Measurements from ENCODE around the gene MT1B. TPM values are rescaled to one million over a fixed set of nuclear protein-coding genes. Genes with fewer than 3 reads are reported as not detected.
A peak's percentile ranks its signal among the peaks of the same experiment; 100 is the strongest.

MT1B gene
- total RNA-seq, 2 experiments from 2014 or later, result not detected

DNA sequence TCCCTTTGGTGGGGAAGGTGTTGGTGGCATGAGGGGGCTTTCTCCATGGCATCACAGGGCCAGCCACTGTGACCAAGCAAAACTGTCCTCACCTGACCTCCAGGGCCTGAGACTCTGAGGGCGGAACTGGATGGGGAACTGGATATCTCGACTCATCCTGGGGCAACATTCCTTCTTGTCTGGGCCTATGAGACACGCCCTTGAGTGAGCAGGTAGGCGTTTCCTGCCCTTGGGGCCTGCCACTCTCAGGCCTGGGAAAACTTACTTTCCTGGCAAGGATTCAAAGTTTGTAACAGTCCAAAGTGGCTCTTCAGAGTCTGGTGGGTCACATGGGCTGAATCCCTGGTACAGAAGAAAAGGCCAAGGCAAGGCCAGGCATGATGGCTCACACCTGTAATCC, 40.2 kb downstream of the MT1B start:
- no peaks in the 10 kb centered on the region for H3K4me1 Mint-ChIP-seq
- H3K36me3 Mint-ChIP-seq, result no peaks in the 10 kb centered on the region
- H3K9me3 Mint-ChIP-seq, result peaks cover 1% of the 10 kb centered on the region
- no peak overlapping the region for H3K4me3 Mint-ChIP-seq
- no peak for DNase-seq
- H3K27ac Mint-ChIP-seq, result no peak overlapping the region
- POLR2A ChIA-PET, result no interaction called here
- no peak for ATAC-seq (ENCODE audit: low read depth)
- H3K27me3 Mint-ChIP-seq, result peaks cover 2% of the 10 kb centered on the region

DNA sequence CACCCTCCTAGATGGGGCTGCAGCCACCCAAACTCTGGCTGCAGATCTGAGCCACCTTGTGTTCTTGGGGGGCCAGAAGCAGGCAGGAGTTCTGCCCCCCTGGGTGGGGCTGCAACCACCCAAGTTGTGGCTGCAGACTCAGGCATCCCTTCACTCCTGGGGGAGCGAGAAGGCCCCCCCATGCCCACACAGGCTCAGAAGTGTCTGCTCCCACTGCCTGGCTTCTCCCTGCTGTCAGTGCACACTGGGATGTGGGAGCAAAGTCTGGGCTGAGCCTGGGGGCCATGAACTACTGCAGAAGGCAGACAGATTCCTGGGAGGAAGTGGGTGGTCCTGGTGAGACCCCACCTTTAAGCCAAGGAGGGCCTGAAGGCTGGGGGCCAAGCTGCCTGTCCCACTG, 43.6 kb downstream of the MT1B start:
- no peaks in the 10 kb centered on the region for H3K4me1 Mint-ChIP-seq
- peaks cover 1% of the 10 kb centered on the region for H3K9me3 Mint-ChIP-seq
- H3K27me3 Mint-ChIP-seq, result peaks cover 2% of the 10 kb centered on the region
- no peak for ATAC-seq (ENCODE audit: low read depth)
- no peak overlapping the region for H3K27ac Mint-ChIP-seq
- POLR2A ChIA-PET, result interaction anchor here (1.1 kb wide), 1 partner anchor 13 kb away, joined by 6 read pairs; the partner anchor contains the start of gene MT1X
- peaks cover 2% of the 10 kb centered on the region for H3K36me3 Mint-ChIP-seq
- DNase-seq, result no peak
- no peak overlapping the region for H3K4me3 Mint-ChIP-seq

DNA sequence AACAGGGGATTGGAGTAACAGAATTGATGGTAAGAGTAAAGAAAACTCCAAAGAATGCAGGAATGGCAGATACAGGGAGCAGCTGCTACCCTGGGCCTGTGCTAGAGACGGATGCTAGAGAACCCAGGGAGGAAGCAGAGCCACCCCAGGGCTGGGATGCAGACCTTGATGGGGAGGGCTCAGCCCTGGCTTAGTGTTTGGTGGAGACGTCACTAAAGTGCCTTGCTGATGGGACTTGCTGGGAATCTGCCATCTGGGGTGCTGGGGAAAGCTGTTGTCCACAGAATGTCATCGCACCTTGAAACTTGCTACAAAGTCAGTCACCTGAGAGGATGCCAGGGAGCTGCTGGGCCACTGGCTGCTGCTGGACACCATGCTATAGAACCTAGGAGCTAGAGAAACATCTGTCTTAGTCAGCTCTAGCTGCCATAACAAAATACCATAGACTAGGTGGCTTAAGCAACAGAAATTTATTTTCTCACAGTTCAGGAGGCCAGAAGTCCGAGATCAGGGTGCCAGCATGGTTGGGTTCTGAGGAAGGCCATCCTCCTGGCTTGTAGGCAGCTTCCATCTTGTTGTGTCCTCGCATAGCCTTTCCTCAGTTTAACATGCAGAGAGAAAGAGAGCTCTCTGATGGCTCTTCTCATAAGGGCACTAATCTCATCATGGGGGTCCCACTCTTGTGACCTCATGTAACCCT, 45.9 kb downstream of the MT1B start:
- Mint-ChIP-seq H3K36me3 (peaks cover 2% of the 10 kb centered on the region), H3K27me3 (no peaks in the 10 kb centered on the region), H3K4me3 (no peak overlapping the region), H3K4me1 (peaks cover 10% of the 10 kb centered on the region), H3K9me3 (no peaks in the 10 kb centered on the region), H3K27ac (no peak overlapping the region)
- POLR2A ChIA-PET, result interaction anchor here (1.6 kb wide), 1 partner anchor 15 kb away, joined by 7 read pairs; the partner anchor contains the start of gene MT1X
- no peak for ATAC-seq (ENCODE audit: low read depth)
- no peak for DNase-seq

DNA sequence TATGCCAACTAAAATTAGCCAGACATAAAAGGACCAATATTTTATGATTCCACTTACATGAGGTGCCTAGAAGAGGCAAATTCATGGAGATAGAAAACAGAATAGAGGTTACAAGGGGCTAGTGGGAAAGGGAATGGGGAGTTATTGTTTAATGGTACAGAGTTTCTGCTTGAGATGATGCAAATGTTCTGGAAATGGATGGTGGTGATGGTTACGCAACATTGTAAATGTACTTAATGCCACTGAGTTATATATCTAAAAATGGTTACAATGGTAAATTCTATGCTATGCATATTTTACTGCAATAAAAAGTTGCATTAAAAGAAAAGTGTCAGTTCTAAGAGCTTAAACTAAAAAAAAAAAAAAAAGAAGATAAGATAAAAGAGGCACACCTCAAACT, 48.5 kb downstream of the MT1B start:
- no peak for ATAC-seq (ENCODE audit: low read depth)
- Mint-ChIP-seq H3K27ac (no peak overlapping the region), H3K36me3 (peaks cover 2% of the 10 kb centered on the region), H3K4me3 (no peak overlapping the region), H3K27me3 (no peaks in the 10 kb centered on the region), H3K4me1 (peaks cover 10% of the 10 kb centered on the region), H3K9me3 (no peaks in the 10 kb centered on the region)
- POLR2A ChIA-PET, result interaction anchor here (2.7 kb wide), 1 partner anchor 18 kb away, joined by 28 read pairs; the partner anchor contains the start of gene MT1X
- DNase-seq, result no peak

DNA sequence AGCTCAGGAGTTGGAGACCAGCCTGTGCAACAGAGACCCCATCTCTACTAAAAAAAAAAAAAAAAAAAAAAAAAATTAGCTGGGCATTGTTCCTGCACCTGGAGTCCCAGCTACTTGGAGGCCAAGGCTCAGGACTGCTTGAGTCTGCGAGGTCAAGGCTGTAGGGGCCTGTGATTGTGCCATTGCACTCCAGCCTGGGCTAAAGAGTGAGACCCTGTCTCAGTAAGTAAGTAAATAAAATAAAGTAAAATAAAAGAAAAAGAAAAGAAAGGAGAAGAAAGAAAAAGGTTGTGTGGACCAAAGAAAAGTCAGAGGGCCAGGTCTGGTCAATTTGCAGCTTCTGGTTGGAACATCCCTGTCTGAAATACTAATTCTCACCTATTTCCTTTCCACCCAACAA, 48.9 kb downstream of the MT1B start:
- Mint-ChIP-seq H3K9me3 (no peaks in the 10 kb centered on the region), H3K27ac (no peak overlapping the region), H3K27me3 (no peaks in the 10 kb centered on the region), H3K36me3 (peaks cover 2% of the 10 kb centered on the region), H3K4me3 (no peak overlapping the region), H3K4me1 (peaks cover 12% of the 10 kb centered on the region)
- no peak for DNase-seq
- POLR2A ChIA-PET, result interaction anchor here (2.3 to 2.7 kb wide), 3 partner anchors 18 to 123 kb away, joined by 6 to 28 read pairs (median 14); partner anchors contain the start of genes MT1X and MT2A
- ATAC-seq (ENCODE audit: low read depth), result no peak

DNA sequence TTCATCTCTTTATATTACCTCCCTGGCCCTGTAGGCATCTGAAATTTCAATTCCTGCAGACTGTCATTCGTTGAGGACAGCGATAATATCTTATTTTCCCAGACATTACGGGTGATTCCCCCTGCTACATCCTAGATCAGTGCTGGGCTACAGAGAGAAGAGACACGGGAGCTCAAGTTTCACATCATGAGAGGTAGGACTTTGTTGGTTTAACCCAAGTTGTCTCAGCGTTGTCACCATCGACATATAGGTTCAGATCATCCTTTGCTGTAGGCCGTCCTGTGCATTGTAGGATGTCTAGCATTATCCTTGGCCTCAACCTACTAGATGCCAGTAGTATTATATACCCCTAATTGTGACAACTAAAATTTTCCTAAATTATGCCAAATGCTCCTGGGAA, 49.8 kb downstream of the MT1B start:
- DNase-seq (no peak), ATAC-seq (ENCODE audit: low read depth) (no peak)
- Mint-ChIP-seq H3K27me3 (no peaks in the 10 kb centered on the region), H3K36me3 (peaks cover 2% of the 10 kb centered on the region), H3K4me1 (peaks cover 13% of the 10 kb centered on the region), H3K4me3 (no peak overlapping the region), H3K9me3 (no peaks in the 10 kb centered on the region), H3K27ac (peak overlapping the region; percentile 32)
- POLR2A ChIA-PET, result interaction anchor here (0.7 to 2.7 kb wide), 10 partner anchors 9 to 124 kb away, joined by 3 to 28 read pairs (median 4); partner anchors contain the start of genes MT1X and MT2A

Other genes with a start within 250 kb of the MT1B start
- 10 to 100 TPM; 50.0 to 55.5 TPM for gene AMFR, start 226.3 kb upstream of the MT1B start, total RNA-seq
- gene NUDT21, start 200.6 kb upstream of the MT1B start, total RNA-seq, result 100 to 1,000 TPM; 200 to 204 TPM
- 10 to 100 TPM; 39.3 to 39.6 TPM for gene OGFOD1, start 200.3 kb upstream of the MT1B start, total RNA-seq
- gene BBS2, start 131.9 kb upstream of the MT1B start, total RNA-seq, result 10 to 100 TPM; 38.2 to 41.5 TPM
- not detected for gene MT4, start 86.8 kb upstream of the MT1B start, total RNA-seq
- 10 to 100 TPM; 15.5 to 16.3 TPM for gene MT3, start 62.4 kb upstream of the MT1B start, total RNA-seq
- 100 to 1,000 TPM; 115 to 135 TPM for gene MT2A, start 43.3 kb upstream of the MT1B start, total RNA-seq
- 10 to 100 TPM; 32.6 to 36.4 TPM for gene MT1E, start 26.1 kb upstream of the MT1B start, total RNA-seq
- not detected for gene MT1M, start 19.2 kb upstream of the MT1B start, total RNA-seq
- gene MT1A, start 13.2 kb upstream of the MT1B start, total RNA-seq, result not detected
- 10 to 100 TPM; 24.1 to 27.8 TPM for gene MT1F, start 6.1 kb downstream of the MT1B start, total RNA-seq
- gene MT1G, start 16.2 kb downstream of the MT1B start, total RNA-seq, result 1 to 10 TPM; 4.0 to 5.0 TPM
- not detected for gene MT1H, start 17.9 kb downstream of the MT1B start, total RNA-seq
- gene MT1X, start 30.6 kb downstream of the MT1B start, total RNA-seq, result 10 to 100 TPM; 35.0 to 35.4 TPM
- 10 to 100 TPM; 89.5 to 92.5 TPM for gene NUP93, start 78.2 kb downstream of the MT1B start, total RNA-seq
- gene SLC12A3, start 213.3 kb downstream of the MT1B start, total RNA-seq, result not detected